Spinal cord (tissue), 10 donors: ENCODE measurements around the gene DCTN2. TPM values are rescaled to one million over a fixed set of nuclear protein-coding genes. Genes with fewer than 3 reads are reported as not detected.
"Not testable (repeated sequence)": the region's sequence is repeated elsewhere in the genome, so short reads cannot be mapped to it uniquely, and the experiment has no call there.

ENCODE experiments used
- DNase-seq, 6 donors: peaks; one replicate each; pipeline versions ENCODE4 v3.0.0 to v3.0.0-alpha.2; 2013 to 2015; ENCODE audit warnings: low spot score in 6 of 6, low read depth in 4 of 6
- H3K27ac ChIP-seq: one replicate; pipeline ENCODE4 v1.5.1; 2013; ENCODE audit warnings: low read depth, low read length, control low read depth
- H3K27me3 ChIP-seq: one replicate; pipeline ENCODE4 v1.6.1; 2013; ENCODE audit warnings: low read length; ENCODE audit not compliant: control insufficient read depth, insufficient read depth
- H3K36me3 ChIP-seq: one replicate; pipeline ENCODE4 v1.6.1; 2013; ENCODE audit warnings: low read length; ENCODE audit not compliant: control insufficient read depth, insufficient read depth
- H3K4me1 ChIP-seq: one replicate; pipeline ENCODE4 v1.6.1; 2013; ENCODE audit warnings: low read length; ENCODE audit not compliant: control insufficient read depth, insufficient read depth
- H3K4me3 ChIP-seq: one replicate; pipeline ENCODE4 v1.5.1; 2013; ENCODE audit warnings: low read depth, low read length, control low read depth
- H3K9me3 ChIP-seq: one replicate; pipeline ENCODE4 v1.6.1; 2013; ENCODE audit warnings: low read length; ENCODE audit not compliant: control insufficient read depth, insufficient read depth
- WGBS: methylation state at CpG from one replicate; pipeline ENCODE4 v1.1.5; 2013; ENCODE audit warnings: missing lambda C conversion rate; ENCODE audit not compliant: insufficient coverage; 5-methylcytosine and 5-hydroxymethylcytosine counted together
- polyA plus RNA-seq, 2 donors: library from polyadenylated mRNA; unstranded; fragments of 120-200 nt; gene quantifications; one replicate each; pipeline ENCODE4 v1.2.1, GENCODE V29; 2013; ENCODE audit not compliant: insufficient read length in 2 of 2
- total RNA-seq, 2 donors: library from RNA; depleted of rRNA in 1 of 2; stranded (reverse); fragments of 120-200 nt in 1 of 2; fragments of >200 nt in 1 of 2; gene quantifications; one replicate each; pipeline versions ENCODE4 v1.2.3 to v1.2.4, GENCODE V29; 2013 to 2014
- donor health status: healthy.

The DCTN2 gene
- total and polyA plus RNA-seq, 4 donors: 125 to 246 (median 197) TPM

GRCh38 chr12:57577981-57578758 is 31.2 kb upstream of the DCTN2 start:
- 80% methylated on average over 6 of the region's 12 CpGs for WGBS
- no peak overlapping the region for H3K4me3 ChIP-seq
- H3K27me3 ChIP-seq: no peaks in the 10 kb centered on the region
- H3K4me1 ChIP-seq: no peaks in the 10 kb centered on the region
- H3K36me3 ChIP-seq: peaks cover 76% of the 10 kb centered on the region
- no peak overlapping the region for H3K27ac ChIP-seq
- no peak for DNase-seq
- no peaks in the 10 kb centered on the region for H3K9me3 ChIP-seq

- Histone ChIP-seq H3K27me3 (no peaks in the 10 kb centered on the region), H3K36me3 (peaks cover 87% of the 10 kb centered on the region), H3K4me1 (no peaks in the 10 kb centered on the region), H3K4me3 (no peak overlapping the region), H3K9me3 (no peaks in the 10 kb centered on the region), H3K27ac (no peak overlapping the region)
- no peak for DNase-seq
- WGBS: 94% methylated on average over 8 of the region's 9 CpGs
These were observed 29.7 kb upstream of the DCTN2 start for GRCh38 chr12:57576613-57577160.

GRCh38 chr12:57575771-57576612 is 29.0 kb upstream of the DCTN2 start:
- no peak overlapping the region for H3K27ac ChIP-seq

DNA sequence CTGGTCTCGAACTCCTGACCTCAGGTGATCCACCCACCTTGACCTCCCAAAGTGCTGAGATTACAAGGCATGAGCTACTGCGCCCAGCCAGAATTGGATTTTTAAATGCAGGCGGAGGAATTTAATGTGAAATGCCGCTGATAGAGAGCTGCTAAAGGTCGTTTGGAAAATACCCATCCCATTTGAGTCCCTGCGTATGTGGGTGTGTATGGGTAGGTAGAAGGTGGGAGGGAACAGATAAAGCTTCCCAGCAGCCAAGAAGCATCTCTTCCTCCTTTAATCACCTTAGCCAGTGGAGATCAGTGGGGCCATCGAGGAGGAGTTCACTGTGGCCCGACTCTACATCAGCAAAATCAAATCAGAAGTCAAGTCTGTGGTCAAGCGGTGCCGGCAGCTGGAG is 27.8 kb upstream of the DCTN2 start:
- no peaks in the 10 kb centered on the region for H3K9me3 ChIP-seq
- no peaks in the 10 kb centered on the region for H3K4me1 ChIP-seq
- H3K27me3 ChIP-seq: no peaks in the 10 kb centered on the region
- peaks cover 88% of the 10 kb centered on the region for H3K36me3 ChIP-seq
- 96% methylated on average over 3 of the region's 10 CpGs for WGBS
- DNase-seq: no peak
- H3K4me3 ChIP-seq: no peak overlapping the region
- H3K27ac ChIP-seq: no peak overlapping the region

More at GRCh38 chr12:57575771-57576612, 29.0 kb upstream of the DCTN2 start:
- H3K4me1 ChIP-seq: no peaks in the 10 kb centered on the region
- peaks cover 87% of the 10 kb centered on the region for H3K36me3 ChIP-seq
- no peak for DNase-seq
- H3K9me3 ChIP-seq: no peaks in the 10 kb centered on the region
- H3K27me3 ChIP-seq: no peaks in the 10 kb centered on the region
- WGBS: 96% methylated on average over 11 of the region's 12 CpGs
- no peak overlapping the region for H3K4me3 ChIP-seq

GRCh38 chr12:57571926-57572762 is 25.2 kb upstream of the DCTN2 start:
- H3K4me1 ChIP-seq: no peaks in the 10 kb centered on the region
- no peak overlapping the region for H3K27ac ChIP-seq
- no peaks in the 10 kb centered on the region for H3K9me3 ChIP-seq
- DNase-seq: no peak
- peaks cover 89% of the 10 kb centered on the region for H3K36me3 ChIP-seq
- H3K27me3 ChIP-seq: no peaks in the 10 kb centered on the region
- H3K4me3 ChIP-seq: no peak overlapping the region
- WGBS: 98% methylated on average over 12 of the region's 12 CpGs

DNA sequence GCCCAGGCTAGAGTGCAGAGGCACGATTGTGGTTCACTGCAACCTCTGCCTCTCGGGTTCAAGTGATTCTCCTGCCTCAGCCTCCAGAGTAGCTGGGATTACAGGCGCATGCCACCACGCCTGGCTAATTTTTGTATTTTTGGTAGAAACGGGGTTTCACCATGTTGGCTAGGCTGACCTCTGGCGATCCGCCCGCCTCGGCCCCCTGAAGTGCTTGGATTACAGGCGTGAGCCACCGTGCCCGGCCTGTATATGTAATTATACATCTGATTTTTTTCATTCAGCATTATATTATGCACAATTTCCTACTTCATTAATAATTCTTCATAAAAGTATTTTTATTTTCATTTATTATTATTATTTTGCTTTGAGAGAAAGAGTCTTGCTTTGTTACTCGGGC is 23.4 kb upstream of the DCTN2 start:
- not testable (repeated sequence) for H3K27me3 ChIP-seq, H3K4me1 ChIP-seq, H3K27ac ChIP-seq, H3K9me3 ChIP-seq, DNase-seq, H3K4me3 ChIP-seq
- 100% methylated on average over 2 of the region's 13 CpGs for WGBS
- H3K36me3 ChIP-seq: peaks cover 87% of the 10 kb centered on the region

- 94% methylated on average over 16 of the region's 18 CpGs for WGBS
These were observed 22.9 kb upstream of the DCTN2 start for GRCh38 chr12:57569858-57570257.

GRCh38 chr12:57568838-57569237 is 21.8 kb upstream of the DCTN2 start:
- DNase-seq: no peak
- Histone ChIP-seq H3K4me3 (no peak overlapping the region), H3K27ac (no peak overlapping the region), H3K9me3 (no peaks in the 10 kb centered on the region), H3K4me1 (no peaks in the 10 kb centered on the region), H3K27me3 (no peaks in the 10 kb centered on the region), H3K36me3 (peaks cover 90% of the 10 kb centered on the region)
- 95% methylated on average over 5 of the region's 6 CpGs for WGBS

More at GRCh38 chr12:57569858-57570257, 22.9 kb upstream of the DCTN2 start:
- no peak for DNase-seq
- Histone ChIP-seq H3K9me3 (no peaks in the 10 kb centered on the region), H3K4me3 (no peak overlapping the region), H3K4me1 (no peaks in the 10 kb centered on the region), H3K36me3 (peaks cover 87% of the 10 kb centered on the region), H3K27me3 (no peaks in the 10 kb centered on the region), H3K27ac (no peak overlapping the region)

GRCh38 chr12:57564178-57564740 is 17.3 kb upstream of the DCTN2 start:
- DNase-seq: no peak
- no peaks in the 10 kb centered on the region for H3K9me3 ChIP-seq
- peaks cover 49% of the 10 kb centered on the region for H3K36me3 ChIP-seq
- H3K4me3 ChIP-seq: no peak overlapping the region
- no peak overlapping the region for H3K27ac ChIP-seq
- 96% methylated on average over 6 of the region's 7 CpGs for WGBS
- H3K4me1 ChIP-seq: no peaks in the 10 kb centered on the region
- no peaks in the 10 kb centered on the region for H3K27me3 ChIP-seq
